Measurements from ENCODE around the gene SHOX. TPM values are rescaled to one million over a fixed set of nuclear protein-coding genes. Genes with fewer than 3 reads are reported as not detected.
"Not testable (repeated sequence)": the region's sequence is repeated elsewhere in the genome, so short reads cannot be mapped to it uniquely, and the experiment has no call there.

Gene SHOX
- not detected in 2 replicates for total RNA-seq (2014; rRNA removed; shearing (Covaris generic); ENCODE audit: low replicate concordance)

DNA sequence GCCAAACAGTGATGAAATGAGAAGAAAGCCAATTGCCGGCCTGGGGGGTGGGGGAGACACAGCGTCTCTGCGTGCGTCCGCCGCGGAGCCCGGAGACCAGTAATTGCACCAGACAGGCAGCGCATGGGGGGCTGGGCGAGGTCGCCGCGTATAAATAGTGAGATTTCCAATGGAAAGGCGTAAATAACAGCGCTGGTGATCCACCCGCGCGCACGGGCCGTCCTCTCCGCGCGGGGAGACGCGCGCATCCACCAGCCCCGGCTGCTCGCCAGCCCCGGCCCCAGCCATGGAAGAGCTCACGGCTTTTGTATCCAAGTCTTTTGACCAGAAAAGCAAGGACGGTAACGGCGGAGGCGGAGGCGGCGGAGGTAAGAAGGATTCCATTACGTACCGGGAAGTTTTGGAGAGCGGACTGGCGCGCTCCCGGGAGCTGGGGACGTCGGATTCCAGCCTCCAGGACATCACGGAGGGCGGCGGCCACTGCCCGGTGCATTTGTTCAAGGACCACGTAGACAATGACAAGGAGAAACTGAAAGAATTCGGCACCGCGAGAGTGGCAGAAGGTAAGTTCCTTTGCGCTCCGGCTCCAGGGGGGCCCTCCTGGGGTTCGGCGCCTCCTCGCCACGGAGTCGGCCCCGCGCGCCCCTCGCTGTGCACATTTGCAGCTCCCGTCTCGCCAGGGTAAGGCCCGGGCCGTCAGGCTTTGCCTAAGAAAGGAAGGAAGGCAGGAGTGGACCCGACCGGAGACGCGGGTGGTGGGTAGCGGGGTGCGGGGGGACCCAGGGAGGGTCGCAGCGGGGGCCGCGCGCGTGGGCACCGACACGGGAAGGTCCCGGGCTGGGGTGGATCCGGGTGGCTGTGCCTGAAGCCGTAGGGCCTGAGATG is at the start of gene SHOX:
TSS of gene SHOX (plus strand) at position 180 of the 885 bp plus-strand sequence. CDS start at position 287, 107 bp downstream.
- no peak for DNase-seq (ENCODE audit: low read depth)
- in situ Hi-C loops (cut with HindIII; ENCODE audit: low pct_unique_long_range_greater_than_20kb, low sequenced_read_pairs) = no loop called here

DNA sequence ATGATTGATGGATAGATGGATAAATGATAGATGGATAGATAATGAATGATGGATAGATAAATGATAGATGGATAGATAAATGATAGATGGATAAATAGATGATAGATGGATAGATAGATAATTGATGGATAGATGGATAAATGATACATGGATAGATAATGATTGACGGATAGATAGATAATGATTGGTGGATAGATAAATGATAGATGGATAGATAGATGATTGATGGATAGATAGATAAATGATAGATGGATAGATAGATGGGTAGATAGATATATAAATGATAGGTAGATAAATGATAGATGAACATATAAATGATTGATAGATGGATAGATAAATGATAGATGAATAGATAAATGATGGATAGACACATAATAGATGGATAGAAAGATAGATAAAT is 49.5 kb upstream of the SHOX start:
- no peak for DNase-seq (ENCODE audit: low read depth)
- in situ Hi-C loops (cut with HindIII; ENCODE audit: low pct_unique_long_range_greater_than_20kb, low sequenced_read_pairs) = no loop called here

DNA sequence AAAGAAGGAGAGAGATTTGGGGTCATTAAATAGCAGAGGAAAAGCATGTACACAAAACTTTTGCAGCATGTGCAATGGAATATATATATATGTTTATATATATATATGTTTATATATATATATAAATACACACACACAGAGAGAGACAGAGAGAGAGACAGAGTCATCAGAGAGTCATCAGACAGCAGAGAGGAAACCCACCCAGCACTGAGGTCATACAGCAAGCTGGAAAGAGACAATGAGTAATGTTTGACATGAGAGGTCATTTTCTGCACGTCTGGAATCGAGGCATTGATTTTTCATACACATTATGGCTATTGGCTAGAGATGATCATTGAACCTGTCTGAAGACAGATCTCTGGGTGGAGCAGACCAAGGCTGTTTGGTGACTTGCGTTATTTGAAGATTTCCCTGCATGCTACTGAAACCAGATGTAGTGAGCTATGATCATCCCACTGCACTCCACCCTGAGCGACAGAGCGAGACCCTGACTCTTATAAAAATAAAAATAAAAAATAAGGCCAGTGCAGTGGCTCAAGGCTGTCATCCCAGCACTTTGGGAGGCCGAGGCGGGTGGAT is 48.8 kb upstream of the SHOX start:
- in situ Hi-C loops (cut with HindIII; ENCODE audit: low pct_unique_long_range_greater_than_20kb, low sequenced_read_pairs) = no loop called here
- no peak for DNase-seq (ENCODE audit: low read depth)

DNA sequence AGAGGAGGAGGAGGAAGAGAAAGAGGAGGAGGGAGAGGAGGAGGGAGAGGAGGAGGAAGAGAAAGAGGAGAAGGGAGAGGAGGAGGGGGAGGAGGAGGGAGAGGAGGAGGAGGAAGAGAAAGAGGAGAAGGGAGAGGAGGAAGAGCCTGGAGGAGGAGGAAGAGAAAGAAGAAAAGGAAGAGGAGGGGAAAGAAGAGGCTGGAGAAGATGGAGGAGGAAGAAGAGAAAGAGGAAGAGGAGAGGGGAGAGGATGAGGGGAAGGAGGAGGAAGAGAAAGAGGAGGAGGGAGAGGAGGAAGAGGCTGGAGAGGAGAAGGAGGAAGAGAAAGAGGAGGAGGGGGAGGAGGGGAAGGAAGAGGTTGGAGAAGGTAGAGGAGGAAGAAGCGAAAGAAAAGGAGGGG is 46.0 kb upstream of the SHOX start:
- in situ Hi-C loops (cut with HindIII; ENCODE audit: low pct_unique_long_range_greater_than_20kb, low sequenced_read_pairs) = no loop called here
- no peak for DNase-seq (ENCODE audit: low read depth)

DNA sequence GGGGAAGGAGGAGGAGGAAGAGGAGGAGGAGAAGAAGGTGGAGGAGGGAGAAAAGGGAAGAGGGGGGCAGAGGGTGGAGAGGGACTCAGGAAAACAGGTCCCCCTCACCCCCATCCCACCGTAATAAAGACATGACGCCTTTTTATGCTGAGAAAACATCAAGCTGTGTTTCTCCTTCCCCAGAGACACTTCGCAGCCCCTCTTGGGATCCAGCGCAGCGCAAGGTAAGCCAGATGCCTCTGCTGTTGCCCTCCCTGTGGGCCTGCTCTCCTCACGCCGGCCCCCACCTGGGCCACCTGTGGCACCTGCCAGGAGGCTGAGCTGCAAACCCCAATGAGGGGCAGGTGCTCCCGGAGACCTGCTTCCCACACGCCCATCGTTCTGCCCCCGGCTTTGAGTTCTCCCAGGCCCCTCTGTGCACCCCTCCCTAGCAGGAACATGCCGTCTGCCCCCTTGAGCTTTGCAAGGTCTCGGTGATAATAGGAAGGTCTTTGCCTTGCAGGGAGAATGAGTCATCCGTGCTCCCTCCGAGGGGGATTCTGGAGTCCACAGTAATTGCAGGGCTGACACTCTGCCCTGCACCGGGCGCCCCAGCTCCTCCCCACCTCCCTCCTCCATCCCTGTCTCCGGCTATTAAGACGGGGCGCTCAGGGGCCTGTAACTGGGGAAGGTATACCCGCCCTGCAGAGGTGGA is 45.3 kb upstream of the SHOX start:
- in situ Hi-C loops (cut with HindIII; ENCODE audit: low pct_unique_long_range_greater_than_20kb, low sequenced_read_pairs) = no loop called here
- no peak for DNase-seq (ENCODE audit: low read depth)

DNA sequence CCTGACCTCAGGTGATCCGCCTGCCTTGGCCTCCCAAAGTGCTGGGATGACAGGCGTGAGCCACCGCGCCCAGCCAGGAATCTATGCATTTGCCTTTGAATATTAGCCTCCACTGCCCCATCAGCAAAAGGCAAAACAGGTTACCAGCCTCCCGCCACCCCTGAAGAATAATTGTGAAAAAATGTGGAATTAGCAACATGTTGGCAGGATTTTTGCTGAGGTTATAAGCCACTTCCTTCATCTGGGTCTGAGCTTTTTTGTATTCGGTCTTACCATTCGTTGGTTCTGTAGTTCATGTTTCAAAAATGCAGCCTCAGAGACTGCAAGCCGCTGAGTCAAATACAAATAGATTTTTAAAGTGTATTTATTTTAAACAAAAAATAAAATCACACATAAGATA is 44.2 kb upstream of the SHOX start:
- in situ Hi-C loops (cut with HindIII; ENCODE audit: low pct_unique_long_range_greater_than_20kb, low sequenced_read_pairs) = no loop called here
- DNase-seq (ENCODE audit: low read depth) = no peak

DNA sequence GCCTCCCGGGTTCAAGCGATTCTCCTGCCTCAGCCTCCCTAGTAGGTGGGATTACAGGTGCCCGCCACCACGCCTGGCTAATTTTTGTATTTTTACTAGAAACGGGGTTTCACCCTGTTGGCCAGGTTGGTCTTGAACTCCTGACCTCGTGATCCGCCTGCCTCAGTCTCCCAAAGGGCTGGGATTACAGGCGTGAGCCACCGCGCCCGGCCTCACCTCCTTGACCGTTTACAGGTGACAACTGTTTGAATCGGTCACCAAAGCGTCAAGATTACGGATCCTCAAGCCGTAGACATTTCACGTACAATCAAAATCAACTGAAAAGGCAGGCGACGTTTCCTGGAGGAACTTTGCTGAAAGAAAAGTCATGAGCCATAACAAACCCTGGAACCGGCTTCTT is 41.3 kb upstream of the SHOX start:
- in situ Hi-C loops (cut with HindIII; ENCODE audit: low pct_unique_long_range_greater_than_20kb, low sequenced_read_pairs); DNase-seq (ENCODE audit: low read depth): not testable (repeated sequence)

DNA sequence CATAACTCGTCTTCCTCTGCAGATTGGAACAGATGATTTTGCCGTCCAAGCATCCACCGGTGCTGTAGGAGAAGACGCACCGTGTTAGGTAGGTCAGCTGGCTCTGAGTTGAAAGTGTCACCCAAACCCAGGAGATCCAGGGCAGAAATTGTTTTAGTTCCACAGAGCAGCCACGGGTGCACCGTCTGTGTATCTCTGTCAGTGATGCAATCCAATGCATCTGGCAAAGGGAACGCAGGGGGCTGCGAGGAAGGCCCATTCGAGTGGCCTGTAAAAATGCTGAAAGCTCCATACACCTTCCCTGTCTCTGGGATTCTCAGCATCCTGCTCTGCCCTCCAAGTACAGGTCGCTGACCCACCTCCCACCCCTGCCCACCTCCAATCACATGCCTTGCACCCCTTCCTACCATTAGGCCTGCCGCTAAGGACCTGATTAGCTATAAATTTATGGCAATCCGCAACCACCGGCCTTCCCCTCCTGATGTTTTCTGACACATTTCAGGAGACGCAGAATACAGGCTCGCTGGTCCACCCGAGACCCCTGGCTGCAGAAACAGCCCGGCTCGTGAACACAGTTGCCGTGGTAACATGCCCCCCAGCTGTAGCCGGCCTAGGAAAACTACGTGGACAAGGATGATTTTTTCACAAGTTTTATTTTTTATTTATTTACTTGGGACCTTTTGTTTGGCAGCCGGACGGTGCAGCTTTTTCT is 39.7 kb upstream of the SHOX start:
- DNase-seq (ENCODE audit: low read depth) = no peak
- in situ Hi-C loops (cut with HindIII; ENCODE audit: low pct_unique_long_range_greater_than_20kb, low sequenced_read_pairs) = no loop called here

DNA sequence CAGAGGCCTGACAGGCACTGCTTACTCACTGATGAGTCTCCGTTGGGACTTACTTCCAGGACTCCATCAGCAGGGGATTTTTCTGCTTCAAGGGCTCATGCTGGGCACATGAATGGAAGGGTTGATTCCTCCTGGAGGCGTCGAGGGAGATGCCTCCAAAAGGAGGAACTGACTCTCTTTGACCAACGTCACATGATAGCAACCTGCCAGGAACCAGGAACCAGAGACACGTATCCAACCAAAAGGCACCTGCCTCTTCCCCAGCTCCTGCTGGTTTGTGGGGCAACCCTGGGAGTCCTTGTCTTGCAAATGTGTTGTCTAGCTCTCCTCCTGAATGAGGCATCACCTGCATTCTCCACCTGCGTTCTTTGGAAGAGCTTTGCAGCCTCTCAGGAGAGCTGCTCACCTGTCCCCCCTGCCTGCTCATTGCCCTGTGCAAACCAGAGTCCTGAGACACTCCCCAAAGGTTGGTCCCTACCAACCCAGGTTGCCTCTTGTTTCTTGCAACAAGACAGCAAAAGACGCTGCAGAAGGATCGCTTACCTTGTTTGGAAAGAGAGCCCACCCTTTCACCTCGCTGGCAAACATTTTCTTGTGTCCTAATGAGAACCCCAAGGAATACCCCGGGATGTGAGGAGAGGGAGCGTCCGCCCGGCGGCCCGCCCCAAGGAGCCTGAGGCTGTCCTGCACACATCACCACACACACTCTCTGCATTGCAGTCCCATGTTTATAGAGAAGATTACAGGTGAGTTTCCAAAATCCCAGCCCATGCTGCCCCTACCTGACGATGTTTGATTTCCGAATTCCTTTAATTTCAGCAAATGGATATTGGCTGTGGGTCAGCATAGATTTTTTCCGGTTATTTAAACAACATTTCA is 30.5 kb upstream of the SHOX start:
- DNase-seq (ENCODE audit: low read depth) = no peak
- in situ Hi-C loops (cut with HindIII; ENCODE audit: low pct_unique_long_range_greater_than_20kb, low sequenced_read_pairs) = no loop called here

DNA sequence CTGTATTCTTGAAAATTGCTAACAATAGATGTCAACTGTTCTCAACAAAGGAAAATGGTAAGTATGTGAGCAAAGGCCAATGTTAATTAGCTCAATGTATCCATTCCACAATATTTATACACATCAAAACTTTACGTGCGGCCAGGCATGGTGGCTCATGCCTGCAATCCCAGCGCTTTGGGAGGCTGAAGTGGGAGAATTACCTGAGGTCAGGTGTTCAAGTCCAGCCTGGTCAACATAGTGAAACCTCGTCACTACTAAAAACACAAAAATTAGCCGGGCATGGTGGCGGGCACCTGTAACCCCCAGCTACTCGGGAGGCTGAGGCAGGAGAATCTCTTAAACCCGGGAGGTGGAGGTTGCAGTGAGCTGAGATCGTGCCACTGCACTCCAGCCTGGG is 27.6 kb upstream of the SHOX start:
- DNase-seq (ENCODE audit: low read depth); in situ Hi-C loops (cut with HindIII; ENCODE audit: low pct_unique_long_range_greater_than_20kb, low sequenced_read_pairs): not testable (repeated sequence)

DNA sequence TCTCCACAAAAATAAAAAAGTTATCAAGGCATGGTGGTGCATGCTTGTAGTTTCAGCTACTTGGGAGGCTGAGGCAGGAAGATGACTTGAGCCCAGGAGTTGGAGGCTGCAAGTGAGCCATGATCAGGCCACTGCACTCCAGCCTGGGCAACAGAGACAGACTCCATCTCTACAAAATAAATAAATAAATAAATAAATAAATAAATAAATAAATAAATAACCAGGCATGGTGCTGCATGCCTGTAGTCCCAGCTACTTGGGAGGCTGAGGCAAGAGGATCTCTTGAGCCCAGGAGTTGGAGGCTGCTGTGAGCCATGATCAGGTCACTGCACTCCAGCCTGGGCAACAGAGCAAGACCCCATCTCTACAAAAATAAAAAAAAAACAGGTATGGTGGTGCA is 26.0 kb upstream of the SHOX start:
- DNase-seq (ENCODE audit: low read depth); in situ Hi-C loops (cut with HindIII; ENCODE audit: low pct_unique_long_range_greater_than_20kb, low sequenced_read_pairs): not testable (repeated sequence)

DNA sequence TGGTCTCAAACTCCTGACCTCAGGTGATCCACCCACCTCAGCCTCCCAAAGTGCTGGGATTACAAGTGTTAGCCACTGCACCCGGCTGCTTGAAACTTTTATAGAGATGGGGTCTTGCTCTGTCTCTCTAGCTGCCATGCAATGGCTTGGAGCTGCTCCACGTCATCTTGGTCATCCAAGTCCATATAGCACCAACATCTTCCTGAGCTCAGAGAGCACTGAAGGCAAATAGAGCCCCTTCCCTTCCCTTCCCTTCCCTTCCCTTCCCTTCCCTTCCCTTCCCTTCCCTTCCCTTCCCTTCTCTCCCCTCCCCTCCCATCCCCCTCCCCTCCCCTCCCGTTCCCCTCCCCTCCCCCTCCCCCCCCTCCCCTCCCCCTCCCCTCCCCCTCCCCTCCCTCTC is 22.5 kb upstream of the SHOX start:
- DNase-seq (ENCODE audit: low read depth); in situ Hi-C loops (cut with HindIII; ENCODE audit: low pct_unique_long_range_greater_than_20kb, low sequenced_read_pairs): not testable (repeated sequence)

DNA sequence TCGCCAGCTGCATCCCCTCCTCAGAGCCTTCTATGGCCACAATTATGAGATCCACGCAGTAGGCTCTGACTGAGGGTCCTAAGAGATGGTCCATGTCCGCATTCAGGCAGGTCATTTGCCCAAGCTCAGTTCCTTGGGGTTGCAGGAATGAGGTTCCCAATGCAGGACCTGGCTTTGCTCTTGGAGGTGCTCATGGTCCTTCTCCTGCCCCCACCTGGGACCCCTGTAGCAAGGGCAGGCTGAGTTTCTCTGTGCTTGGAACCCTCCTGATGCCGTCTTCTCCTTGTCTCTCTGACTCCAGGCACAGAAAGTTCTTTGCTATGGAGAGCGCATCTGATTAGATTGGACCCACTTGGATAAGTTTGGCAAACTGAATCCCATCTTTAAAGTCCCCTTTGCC is 16.5 kb upstream of the SHOX start:
- no peak for DNase-seq (ENCODE audit: low read depth)
- in situ Hi-C loops (cut with HindIII; ENCODE audit: low pct_unique_long_range_greater_than_20kb, low sequenced_read_pairs) = no loop called here

DNA sequence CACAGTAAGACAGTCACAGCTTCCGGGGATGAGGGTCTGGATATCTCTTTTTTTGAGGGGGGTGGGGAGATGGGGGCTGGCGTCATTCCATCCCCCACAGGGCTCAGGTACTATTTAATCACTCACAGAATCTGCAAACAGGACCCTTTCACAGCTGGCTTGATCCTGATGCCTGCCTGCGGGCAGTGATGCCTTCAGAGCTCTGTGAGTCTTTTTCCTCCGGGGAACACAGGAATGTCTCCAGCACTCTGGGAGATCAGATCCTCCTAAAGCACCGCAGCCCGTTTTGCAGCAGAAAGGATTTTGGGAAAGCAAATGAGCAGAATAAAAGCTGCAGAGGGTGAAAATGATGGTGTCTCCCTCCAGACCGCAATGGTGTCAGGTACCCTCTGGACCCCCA is 13.2 kb upstream of the SHOX start:
- no peak for DNase-seq (ENCODE audit: low read depth)
- in situ Hi-C loops (cut with HindIII; ENCODE audit: low pct_unique_long_range_greater_than_20kb, low sequenced_read_pairs) = no loop called here

DNA sequence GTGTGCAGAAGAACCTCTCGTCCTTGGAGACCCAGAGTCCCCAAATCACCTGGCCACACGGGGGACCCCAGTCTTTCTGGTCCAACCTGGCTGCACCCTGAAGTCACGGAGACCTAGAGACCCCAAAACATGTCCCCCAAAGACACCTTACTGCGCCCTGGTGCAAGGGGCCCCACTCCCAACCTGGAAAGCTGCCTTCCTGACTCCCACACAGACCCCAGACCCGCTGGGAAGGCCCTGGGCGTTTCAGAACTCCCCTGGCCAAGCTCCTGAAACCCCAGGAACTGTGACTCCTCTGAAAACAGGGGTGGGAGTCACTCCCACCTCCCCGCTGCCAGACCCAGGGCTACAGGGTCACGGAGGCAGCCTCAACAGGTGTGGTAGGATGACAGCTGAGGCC is 12.7 kb upstream of the SHOX start:
- in situ Hi-C loops (cut with HindIII; ENCODE audit: low pct_unique_long_range_greater_than_20kb, low sequenced_read_pairs) = no loop called here

DNA sequence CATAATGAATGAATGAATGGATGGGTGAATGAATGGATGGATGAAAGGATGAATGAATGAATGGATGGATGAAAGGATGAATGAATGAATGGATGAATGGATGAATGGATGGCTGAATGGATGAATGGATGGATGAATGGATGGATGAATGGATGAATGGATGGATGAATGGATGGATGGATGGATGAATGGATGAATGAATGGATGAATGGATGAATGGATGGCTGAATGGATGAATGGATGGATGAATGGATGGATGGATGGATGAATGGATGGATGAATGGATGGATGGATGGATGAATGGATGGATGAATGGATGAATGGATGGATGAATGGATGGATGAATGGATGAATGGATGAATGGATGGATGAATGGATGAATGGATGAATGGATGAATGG is 12.3 kb upstream of the SHOX start:
- DNase-seq (ENCODE audit: low read depth); in situ Hi-C loops (cut with HindIII; ENCODE audit: low pct_unique_long_range_greater_than_20kb, low sequenced_read_pairs): not testable (repeated sequence)

More for the DNA sequence above, 12.7 kb upstream of the SHOX start:
- no peak for DNase-seq (ENCODE audit: low read depth)

DNA sequence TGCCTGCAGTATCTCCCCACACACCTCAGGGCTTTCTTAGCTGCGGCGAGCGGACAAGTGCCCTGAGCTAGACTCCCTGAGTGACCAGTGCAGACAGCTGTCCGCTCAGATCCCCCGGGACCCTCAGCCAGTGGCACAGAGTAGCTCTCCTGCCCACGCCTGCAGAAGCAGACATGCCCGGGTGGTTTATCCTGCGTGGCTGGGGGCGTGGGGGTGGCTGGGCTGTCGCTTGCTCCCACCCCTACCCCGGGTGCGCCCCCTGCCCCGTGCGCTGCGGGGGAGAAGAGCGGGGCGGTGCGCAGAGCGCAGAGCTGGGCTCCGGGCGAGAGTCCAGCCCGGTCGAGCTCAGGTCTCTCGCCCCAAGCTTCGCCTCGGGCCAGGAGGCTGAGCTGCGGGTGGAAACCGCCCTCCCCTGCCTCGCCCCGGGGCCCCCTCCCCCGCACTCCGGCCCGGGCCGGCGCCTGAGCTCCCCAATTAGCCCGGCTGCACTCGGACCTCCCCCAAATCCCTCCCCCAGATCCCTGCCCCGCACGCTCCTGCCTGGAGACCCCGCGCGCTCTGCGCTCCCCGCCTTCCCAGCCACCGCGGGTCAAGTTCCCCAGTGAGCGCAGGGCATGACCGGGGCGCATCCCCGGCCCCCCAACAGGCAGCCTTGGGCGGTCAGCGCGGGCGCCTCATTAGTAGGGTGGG is 11.7 kb upstream of the SHOX start:
- in situ Hi-C loops (cut with HindIII; ENCODE audit: low pct_unique_long_range_greater_than_20kb, low sequenced_read_pairs) = no loop called here
- DNase-seq (ENCODE audit: low read depth) = no peak

Measured in Caki2 (cell line).